HG03354 (cell line): Measurements from ENCODE around the gene CFI.

Experiments used
- ATAC-seq: cut with Tn5 transposase; IDR thresholded peaks from one replicate; pipeline ENCODE4 v1.9.1; 2021; ENCODE audit warnings: mild to moderate bottlenecking; ENCODE audit not compliant: unreplicated experiment, poor library complexity, severe bottlenecking

The CFI gene

GRCh38 chr4:109701566-109702410 lies 100.0 kb downstream of the CFI start:
- ATAC-seq, result peak; percentile 8

GRCh38 chr4:109699553-109700225 lies 102.1 kb downstream of the CFI start:
- ATAC-seq, result no peak

- no peak for ATAC-seq
Observed at GRCh38 chr4:109698656-109699055, 103.1 kb downstream of the CFI start.

- no peak for ATAC-seq
Observed at GRCh38 chr4:109691411-109691920, 110.3 kb downstream of the CFI start.
